ENCODE measurements around the gene B3GALNT1. TPM values are rescaled to one million over a fixed set of nuclear protein-coding genes. Genes with fewer than 3 reads are reported as not detected.

Gene B3GALNT1
- total and polyA plus RNA-seq, 12 donors, result 2.3 to 29.2 (median 9.6) TPM

DNA sequence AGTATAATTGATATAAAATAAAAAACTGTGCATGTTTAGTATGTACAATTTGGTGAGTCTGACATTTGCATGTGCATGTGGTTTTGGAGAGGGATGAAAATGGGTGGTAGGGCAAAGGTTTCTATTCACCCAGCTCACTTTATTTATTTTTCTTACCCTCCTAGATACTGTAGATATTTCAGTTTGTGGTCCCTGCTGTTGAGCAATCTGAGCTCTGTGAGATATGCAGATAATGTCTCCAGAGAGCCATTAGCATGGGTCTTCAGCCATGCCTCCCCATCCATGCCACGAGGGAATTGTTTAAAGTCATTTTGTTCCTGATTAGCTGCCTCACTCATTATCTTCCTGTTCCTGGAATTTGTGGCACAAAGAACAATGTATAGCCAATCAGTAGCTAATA, 44.4 kb upstream of the B3GALNT1 start:
- no peak overlapping the region for H3K4me3 ChIP-seq
- TF ChIP-seq, protein P1, sequence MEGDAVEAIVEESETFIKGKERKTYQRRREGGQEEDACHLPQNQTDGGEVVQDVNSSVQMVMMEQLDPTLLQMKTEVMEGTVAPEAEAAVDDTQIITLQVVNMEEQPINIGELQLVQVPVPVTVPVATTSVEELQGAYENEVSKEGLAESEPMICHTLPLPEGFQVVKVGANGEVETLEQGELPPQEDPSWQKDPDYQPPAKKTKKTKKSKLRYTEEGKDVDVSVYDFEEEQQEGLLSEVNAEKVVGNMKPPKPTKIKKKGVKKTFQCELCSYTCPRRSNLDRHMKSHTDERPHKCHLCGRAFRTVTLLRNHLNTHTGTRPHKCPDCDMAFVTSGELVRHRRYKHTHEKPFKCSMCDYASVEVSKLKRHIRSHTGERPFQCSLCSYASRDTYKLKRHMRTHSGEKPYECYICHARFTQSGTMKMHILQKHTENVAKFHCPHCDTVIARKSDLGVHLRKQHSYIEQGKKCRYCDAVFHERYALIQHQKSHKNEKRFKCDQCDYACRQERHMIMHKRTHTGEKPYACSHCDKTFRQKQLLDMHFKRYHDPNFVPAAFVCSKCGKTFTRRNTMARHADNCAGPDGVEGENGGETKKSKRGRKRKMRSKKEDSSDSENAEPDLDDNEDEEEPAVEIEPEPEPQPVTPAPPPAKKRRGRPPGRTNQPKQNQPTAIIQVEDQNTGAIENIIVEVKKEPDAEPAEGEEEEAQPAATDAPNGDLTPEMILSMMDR (IDR thresholded peaks at IDR 0.05), result no peak
- no peak for DNase-seq
- intact Hi-C loops (cut with DNase I), result no loop called here
- no peak overlapping the region for H3K27ac ChIP-seq
- H3K36me3 ChIP-seq (replicated peaks in 1 of 2), result no peaks in the 10 kb centered on the region
- H3K4me1 ChIP-seq (replicated peaks in 1 of 2), result no peaks in the 10 kb centered on the region
- no peaks in the 10 kb centered on the region for H3K9me3 ChIP-seq (replicated peaks in 1 of 3)
- no peaks in the 10 kb centered on the region for H3K27me3 ChIP-seq
- 26 to 62% (median 34%) methylated on average over 1 of the region's 1 CpG for WGBS, 4 donors

DNA sequence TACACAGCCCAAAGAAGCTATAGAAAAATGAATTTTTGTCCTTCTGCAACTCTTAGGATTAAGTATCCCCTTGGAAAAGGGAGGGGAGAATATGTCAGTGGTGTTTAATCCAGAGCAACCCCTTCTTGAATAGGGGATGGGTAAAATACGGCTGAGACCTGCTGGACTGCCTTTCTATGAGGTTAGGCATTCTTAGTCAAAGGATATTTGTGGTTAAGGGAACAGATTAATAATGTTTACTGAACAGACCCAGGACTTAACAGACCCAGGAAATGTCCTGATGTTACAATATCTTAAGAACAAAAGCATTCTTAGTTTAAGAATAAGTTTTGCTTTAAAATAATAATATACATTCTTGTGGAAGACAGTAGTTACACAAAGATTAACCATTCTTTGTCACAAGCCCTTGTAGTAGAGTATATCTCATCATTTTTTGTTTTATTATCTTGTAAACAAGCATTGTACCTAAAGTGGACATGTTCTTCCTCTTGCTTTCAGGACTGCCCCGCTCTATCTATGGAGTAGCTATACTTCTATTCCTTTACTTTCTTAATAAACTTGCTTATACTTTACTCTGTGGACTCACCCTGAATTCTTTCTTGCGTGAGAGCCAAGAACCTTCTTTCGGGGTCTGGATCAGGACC, 43.8 kb upstream of the B3GALNT1 start:
- no peak for DNase-seq
- H3K36me3 ChIP-seq (replicated peaks in 1 of 2), result no peaks in the 10 kb centered on the region
- WGBS, 4 donors, result 78 to 89% (median 81%) methylated on average over 4 of the region's 4 CpGs
- intact Hi-C loops (cut with DNase I), result no loop called here
- H3K27me3 ChIP-seq, result no peaks in the 10 kb centered on the region
- no peak overlapping the region for H3K4me3 ChIP-seq
- no peak overlapping the region for H3K27ac ChIP-seq
- no peaks in the 10 kb centered on the region for H3K4me1 ChIP-seq (replicated peaks in 1 of 2)
- TF ChIP-seq, protein P1 (IDR thresholded peaks at IDR 0.05), result no peak
- no peak for TF ChIP-seq POLR2A (IDR thresholded peaks at IDR 0.05)
- H3K9me3 ChIP-seq (replicated peaks in 1 of 3), result no peaks in the 10 kb centered on the region

DNA sequence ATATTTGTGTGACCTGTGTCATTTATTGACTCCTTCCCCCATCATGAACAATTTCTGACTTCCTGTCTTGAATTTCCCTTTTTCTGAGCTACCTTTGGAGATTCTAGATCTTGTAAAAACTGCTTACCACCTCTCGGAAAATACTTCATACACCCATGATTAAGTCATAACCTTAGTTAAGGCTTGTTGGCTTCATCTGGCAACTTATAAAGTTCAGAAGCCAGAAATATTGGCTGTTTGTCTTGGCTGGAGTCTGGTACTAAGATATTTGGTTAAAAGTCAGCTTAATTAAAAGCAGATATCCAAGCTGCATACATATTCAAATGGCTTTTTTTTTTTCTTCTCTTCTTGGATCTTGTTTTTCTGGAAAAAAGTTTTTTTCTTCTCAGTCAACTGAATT, 37.3 kb upstream of the B3GALNT1 start:
- H3K36me3 ChIP-seq (replicated peaks in 1 of 2), result no peaks in the 10 kb centered on the region
- DNase-seq, result no peak
- intact Hi-C loops (cut with DNase I), result no loop called here
- H3K27me3 ChIP-seq, result no peaks in the 10 kb centered on the region
- H3K4me3 ChIP-seq, result no peak overlapping the region
- 65 to 75% (median 70%) methylated on average over 1 of the region's 1 CpG for WGBS, 4 donors
- H3K9me3 ChIP-seq (replicated peaks in 1 of 3), result no peaks in the 10 kb centered on the region
- H3K27ac ChIP-seq, result no peak overlapping the region
- H3K4me1 ChIP-seq (replicated peaks in 1 of 2), result no peaks in the 10 kb centered on the region
- TF ChIP-seq, protein P1 (IDR thresholded peaks at IDR 0.05), result no peak
- TF ChIP-seq POLR2A (IDR thresholded peaks at IDR 0.05), result no peak

DNA sequence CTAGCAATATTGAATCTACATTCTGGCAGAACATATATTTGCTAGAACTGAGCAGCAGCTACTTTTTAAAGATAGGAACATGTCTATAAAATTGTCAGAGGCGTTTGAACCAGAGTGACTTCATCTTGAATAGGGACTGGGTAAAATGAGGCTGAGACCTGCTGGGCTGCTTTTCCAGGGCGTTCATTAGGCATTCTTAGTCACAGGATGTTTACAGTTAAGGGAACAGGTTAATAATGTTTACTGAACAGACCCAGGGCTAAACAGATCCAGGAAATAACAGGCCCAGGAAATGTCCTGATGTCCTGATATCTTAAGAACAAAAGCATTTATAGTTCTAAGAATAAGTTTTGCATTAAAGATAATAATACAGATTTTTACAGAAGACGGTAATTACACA, 34.5 kb upstream of the B3GALNT1 start:
- WGBS, 4 donors, result 71 to 81% (median 76%) methylated on average over 3 of the region's 3 CpGs

More for the DNA sequence above, 34.5 kb upstream of the B3GALNT1 start:
- no peak for DNase-seq
- H3K4me3 ChIP-seq, result no peak overlapping the region
- H3K36me3 ChIP-seq (replicated peaks in 1 of 2), result no peaks in the 10 kb centered on the region
- no peaks in the 10 kb centered on the region for H3K9me3 ChIP-seq (replicated peaks in 1 of 3)
- intact Hi-C loops (cut with DNase I), result no loop called here
- no peaks in the 10 kb centered on the region for H3K27me3 ChIP-seq
- H3K4me1 ChIP-seq (replicated peaks in 1 of 2), result no peaks in the 10 kb centered on the region
- H3K27ac ChIP-seq, result no peak overlapping the region
- no peak for TF ChIP-seq POLR2A (IDR thresholded peaks at IDR 0.05)
- TF ChIP-seq, protein P1 (IDR thresholded peaks at IDR 0.05), result no peak
